ENCODE data around the gene UBN1. TPM values are rescaled to one million over a fixed set of nuclear protein-coding genes. Genes with fewer than 3 reads are reported as not detected.

UBN1 gene
- total and polyA plus RNA-seq, 2 of the 13 experiments (the other 11 are each of a cell fraction or from before 2014, with no cell fraction given), result 10.6 to 23.5 TPM

DNA sequence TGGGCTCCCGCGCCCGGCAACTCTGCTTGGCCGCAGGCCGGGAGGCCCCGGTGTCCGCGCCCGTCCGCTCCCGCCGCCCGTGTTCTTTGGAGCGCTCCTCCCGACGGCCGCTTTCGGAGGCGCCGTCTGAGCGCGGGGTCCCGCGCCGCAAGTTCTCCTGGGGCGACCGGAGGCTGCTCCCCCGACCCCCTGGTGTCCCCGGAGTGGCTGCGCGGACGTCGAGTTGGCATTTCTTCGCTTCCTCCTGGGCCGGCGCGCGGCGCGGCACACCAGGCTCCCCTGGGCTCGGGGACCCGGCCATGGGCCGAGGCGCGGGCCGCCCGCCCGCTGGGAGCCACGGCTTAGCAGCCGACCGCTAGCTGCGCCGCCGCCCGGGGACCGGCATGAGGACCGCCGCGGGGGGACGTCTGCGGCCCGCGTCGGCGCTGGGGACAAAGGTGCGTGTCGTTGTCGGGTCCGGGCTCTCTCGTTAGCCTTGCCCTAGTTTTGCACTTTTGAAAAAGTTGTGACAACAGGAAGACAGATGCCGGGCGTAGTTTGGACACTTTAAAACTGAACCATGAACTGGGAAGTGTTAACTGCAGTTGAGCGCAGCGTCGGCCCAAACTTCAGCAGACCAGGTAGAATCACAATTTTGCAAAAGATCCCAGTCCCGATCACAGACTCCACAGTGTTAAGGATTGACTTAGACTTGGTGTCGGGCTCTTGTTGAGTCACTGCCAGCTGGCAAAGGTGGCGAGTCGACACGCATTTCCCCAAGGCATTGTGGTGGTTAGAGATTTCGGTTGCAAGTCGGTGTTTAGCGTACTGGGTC is 700 bp downstream of the UBN1 start (continued):
- TF ChIP-seq HNF4A (CRISPR knock-in tag; IDR thresholded peaks at IDR 0.05) (0 out of 2 replicates have a peak, but pooled peaks have one; percentile 4), ZNF773 (CRISPR knock-in tag; IDR thresholded peaks at IDR 0.05; ENCODE audit: borderline replicate concordance) (no peak), FOSL2 (CRISPR knock-in tag; IDR thresholded peaks at IDR 0.05) (0 out of 2 replicates have a peak, but pooled peaks have one; percentile 18), FOSL1 (CRISPR knock-in tag; IDR thresholded peaks at IDR 0.05; ENCODE audit: borderline replicate concordance) (0 out of 2 replicates have a peak, but pooled peaks have one; percentile 1), MBNL3 (CRISPR knock-in tag; conservative IDR thresholded peaks at IDR 0.05) (no peak), ZNF543 (CRISPR knock-in tag; IDR thresholded peaks at IDR 0.05) (peak; percentile 23; the same call in 1 of the 2 replicates), KDM2A (CRISPR knock-in tag; IDR thresholded peaks at IDR 0.05; ENCODE audit: borderline replicate concordance, low read depth) (0 out of 2 replicates have a peak, but pooled peaks have one; percentile 21), KDM5B (CRISPR knock-in tag; IDR thresholded peaks at IDR 0.05; ENCODE audit: borderline replicate concordance) (0 out of 2 replicates have a peak, but pooled peaks have one; percentile 6), ZNF672 (CRISPR knock-in tag; IDR thresholded peaks at IDR 0.05) (peak; percentile 70; the same call in 1 of the 2 replicates), ZNF329 (CRISPR knock-in tag; IDR thresholded peaks at IDR 0.05; ENCODE audit: low read depth) (0 out of 2 replicates have a peak, but pooled peaks have one; percentile 29), ZNF563 (CRISPR knock-in tag; IDR thresholded peaks at IDR 0.05) (peak; percentile 68), ZSCAN12 (CRISPR knock-in tag; IDR thresholded peaks at IDR 0.05) (0 out of 2 replicates have a peak, but pooled peaks have one; percentile 12), CHCHD3 (CRISPR knock-in tag; IDR thresholded peaks at IDR 0.05) (peak; percentile 50; the same call in 1 of the 2 replicates), ZNF501 (CRISPR knock-in tag; IDR thresholded peaks at IDR 0.05) (peak; percentile 39; the same call in 1 of the 2 replicates), MYC (CRISPR knock-in tag; IDR thresholded peaks at IDR 0.05; ENCODE audit: borderline replicate concordance) (no peak), REL (CRISPR knock-in tag; conservative IDR thresholded peaks at IDR 0.05) (0 out of 2 replicates have a peak, but pooled peaks have one; percentile 71)
- TF ChIP-seq, protein P1, sequence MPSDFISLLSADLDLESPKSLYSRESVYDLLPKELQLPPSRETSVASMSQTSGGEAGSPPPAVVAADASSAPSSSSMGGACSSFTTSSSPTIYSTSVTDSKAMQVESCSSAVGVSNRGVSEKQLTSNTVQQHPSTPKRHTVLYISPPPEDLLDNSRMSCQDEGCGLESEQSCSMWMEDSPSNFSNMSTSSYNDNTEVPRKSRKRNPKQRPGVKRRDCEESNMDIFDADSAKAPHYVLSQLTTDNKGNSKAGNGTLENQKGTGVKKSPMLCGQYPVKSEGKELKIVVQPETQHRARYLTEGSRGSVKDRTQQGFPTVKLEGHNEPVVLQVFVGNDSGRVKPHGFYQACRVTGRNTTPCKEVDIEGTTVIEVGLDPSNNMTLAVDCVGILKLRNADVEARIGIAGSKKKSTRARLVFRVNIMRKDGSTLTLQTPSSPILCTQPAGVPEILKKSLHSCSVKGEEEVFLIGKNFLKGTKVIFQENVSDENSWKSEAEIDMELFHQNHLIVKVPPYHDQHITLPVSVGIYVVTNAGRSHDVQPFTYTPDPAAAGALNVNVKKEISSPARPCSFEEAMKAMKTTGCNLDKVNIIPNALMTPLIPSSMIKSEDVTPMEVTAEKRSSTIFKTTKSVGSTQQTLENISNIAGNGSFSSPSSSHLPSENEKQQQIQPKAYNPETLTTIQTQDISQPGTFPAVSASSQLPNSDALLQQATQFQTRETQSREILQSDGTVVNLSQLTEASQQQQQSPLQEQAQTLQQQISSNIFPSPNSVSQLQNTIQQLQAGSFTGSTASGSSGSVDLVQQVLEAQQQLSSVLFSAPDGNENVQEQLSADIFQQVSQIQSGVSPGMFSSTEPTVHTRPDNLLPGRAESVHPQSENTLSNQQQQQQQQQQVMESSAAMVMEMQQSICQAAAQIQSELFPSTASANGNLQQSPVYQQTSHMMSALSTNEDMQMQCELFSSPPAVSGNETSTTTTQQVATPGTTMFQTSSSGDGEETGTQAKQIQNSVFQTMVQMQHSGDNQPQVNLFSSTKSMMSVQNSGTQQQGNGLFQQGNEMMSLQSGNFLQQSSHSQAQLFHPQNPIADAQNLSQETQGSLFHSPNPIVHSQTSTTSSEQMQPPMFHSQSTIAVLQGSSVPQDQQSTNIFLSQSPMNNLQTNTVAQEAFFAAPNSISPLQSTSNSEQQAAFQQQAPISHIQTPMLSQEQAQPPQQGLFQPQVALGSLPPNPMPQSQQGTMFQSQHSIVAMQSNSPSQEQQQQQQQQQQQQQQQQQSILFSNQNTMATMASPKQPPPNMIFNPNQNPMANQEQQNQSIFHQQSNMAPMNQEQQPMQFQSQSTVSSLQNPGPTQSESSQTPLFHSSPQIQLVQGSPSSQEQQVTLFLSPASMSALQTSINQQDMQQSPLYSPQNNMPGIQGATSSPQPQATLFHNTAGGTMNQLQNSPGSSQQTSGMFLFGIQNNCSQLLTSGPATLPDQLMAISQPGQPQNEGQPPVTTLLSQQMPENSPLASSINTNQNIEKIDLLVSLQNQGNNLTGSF (CRISPR knock-in tag; IDR thresholded peaks at IDR 0.05), result no peak
- TF ChIP-seq, protein P2, sequence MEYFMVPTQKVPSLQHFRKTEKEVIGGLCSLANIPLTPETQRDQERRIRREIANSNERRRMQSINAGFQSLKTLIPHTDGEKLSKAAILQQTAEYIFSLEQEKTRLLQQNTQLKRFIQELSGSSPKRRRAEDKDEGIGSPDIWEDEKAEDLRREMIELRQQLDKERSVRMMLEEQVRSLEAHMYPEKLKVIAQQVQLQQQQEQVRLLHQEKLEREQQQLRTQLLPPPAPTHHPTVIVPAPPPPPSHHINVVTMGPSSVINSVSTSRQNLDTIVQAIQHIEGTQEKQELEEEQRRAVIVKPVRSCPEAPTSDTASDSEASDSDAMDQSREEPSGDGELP (IDR thresholded peaks at IDR 0.05; ENCODE audit: borderline replicate concordance, low read depth), result peak; percentile 46; the same call in 1 of the 2 replicates
- TF ChIP-seq, protein P3, sequence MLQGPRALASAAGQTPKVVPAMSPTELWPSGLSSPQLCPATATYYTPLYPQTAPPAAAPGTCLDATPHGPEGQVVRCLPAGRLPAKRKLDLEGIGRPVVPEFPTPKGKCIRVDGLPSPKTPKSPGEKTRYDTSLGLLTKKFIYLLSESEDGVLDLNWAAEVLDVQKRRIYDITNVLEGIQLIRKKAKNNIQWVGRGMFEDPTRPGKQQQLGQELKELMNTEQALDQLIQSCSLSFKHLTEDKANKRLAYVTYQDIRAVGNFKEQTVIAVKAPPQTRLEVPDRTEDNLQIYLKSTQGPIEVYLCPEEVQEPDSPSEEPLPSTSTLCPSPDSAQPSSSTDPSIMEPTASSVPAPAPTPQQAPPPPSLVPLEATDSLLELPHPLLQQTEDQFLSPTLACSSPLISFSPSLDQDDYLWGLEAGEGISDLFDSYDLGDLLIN (CRISPR knock-in tag; IDR thresholded peaks at IDR 0.05; ENCODE audit: borderline replicate concordance), result no peak

All from HepG2 (cell line).